Ovary (tissue), 3 donors: ENCODE measurements around the gene NFIL3.

Experiments
- EP300 ChIP-seq: sonication (generic); formaldehyde crosslinking; IDR thresholded peaks from one replicate; pipeline ENCODE4 v1.6.1; 2017; ENCODE audit warnings: antibody characterized with exemption
- TF ChIP-seq, protein P1 (sequence below), 3 donors: fragments of 450-650 bp in 2 of 3; fragments of 200-600 bp in 1 of 3; IDR thresholded peaks; one replicate each; pipeline versions ENCODE4 v1.5.1 to v1.8.0; 2016 to 2022; ENCODE audit warnings: antibody characterized with exemption in 3 of 3, mild to moderate bottlenecking in 1 of 3
- donor health status: DM: no; HTN: no; CAD: no.

DNA sequence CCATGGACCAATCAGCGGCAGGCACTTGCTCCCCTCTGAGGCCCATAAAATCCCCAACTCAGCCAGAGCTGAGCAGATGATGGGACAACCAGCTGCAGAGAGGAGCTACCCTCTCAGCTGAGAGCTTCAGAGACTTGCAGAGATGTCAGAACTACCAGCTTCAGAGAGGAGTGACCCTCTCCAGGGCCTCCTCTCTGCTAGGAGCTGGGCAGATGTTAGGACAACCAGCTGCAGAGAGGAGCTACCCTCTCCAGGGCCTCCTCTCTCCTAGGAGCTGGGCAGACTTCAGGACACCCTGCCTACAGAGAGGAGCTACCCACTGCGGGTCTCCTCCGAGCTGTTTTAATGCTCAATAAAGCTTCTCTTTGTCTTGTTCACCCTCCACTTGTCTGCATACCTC lies 58.9 kb downstream of the NFIL3 start:
- TF ChIP-seq, protein P1, sequence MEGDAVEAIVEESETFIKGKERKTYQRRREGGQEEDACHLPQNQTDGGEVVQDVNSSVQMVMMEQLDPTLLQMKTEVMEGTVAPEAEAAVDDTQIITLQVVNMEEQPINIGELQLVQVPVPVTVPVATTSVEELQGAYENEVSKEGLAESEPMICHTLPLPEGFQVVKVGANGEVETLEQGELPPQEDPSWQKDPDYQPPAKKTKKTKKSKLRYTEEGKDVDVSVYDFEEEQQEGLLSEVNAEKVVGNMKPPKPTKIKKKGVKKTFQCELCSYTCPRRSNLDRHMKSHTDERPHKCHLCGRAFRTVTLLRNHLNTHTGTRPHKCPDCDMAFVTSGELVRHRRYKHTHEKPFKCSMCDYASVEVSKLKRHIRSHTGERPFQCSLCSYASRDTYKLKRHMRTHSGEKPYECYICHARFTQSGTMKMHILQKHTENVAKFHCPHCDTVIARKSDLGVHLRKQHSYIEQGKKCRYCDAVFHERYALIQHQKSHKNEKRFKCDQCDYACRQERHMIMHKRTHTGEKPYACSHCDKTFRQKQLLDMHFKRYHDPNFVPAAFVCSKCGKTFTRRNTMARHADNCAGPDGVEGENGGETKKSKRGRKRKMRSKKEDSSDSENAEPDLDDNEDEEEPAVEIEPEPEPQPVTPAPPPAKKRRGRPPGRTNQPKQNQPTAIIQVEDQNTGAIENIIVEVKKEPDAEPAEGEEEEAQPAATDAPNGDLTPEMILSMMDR (IDR thresholded peaks at IDR 0.05) = no peak
- no peak for TF ChIP-seq EP300
